K562 treated with DMSO at 1 percent for 12 hours (cell line): Measurements from ENCODE around the gene EMC8. TPM values are rescaled to one million over a fixed set of nuclear protein-coding genes. Genes with fewer than 3 reads are reported as not detected.

ENCODE experiments used
- total RNA-seq: library from RNA; unstranded; fragments of 300-600 nt; gene quantifications from 2 replicates; pipeline ENCODE4 v1.2.3, GENCODE V29; 2022; ENCODE audit not compliant: insufficient read depth

The EMC8 gene
- 37.9 and 39.0 TPM in 2 replicates for total RNA-seq

DNA sequence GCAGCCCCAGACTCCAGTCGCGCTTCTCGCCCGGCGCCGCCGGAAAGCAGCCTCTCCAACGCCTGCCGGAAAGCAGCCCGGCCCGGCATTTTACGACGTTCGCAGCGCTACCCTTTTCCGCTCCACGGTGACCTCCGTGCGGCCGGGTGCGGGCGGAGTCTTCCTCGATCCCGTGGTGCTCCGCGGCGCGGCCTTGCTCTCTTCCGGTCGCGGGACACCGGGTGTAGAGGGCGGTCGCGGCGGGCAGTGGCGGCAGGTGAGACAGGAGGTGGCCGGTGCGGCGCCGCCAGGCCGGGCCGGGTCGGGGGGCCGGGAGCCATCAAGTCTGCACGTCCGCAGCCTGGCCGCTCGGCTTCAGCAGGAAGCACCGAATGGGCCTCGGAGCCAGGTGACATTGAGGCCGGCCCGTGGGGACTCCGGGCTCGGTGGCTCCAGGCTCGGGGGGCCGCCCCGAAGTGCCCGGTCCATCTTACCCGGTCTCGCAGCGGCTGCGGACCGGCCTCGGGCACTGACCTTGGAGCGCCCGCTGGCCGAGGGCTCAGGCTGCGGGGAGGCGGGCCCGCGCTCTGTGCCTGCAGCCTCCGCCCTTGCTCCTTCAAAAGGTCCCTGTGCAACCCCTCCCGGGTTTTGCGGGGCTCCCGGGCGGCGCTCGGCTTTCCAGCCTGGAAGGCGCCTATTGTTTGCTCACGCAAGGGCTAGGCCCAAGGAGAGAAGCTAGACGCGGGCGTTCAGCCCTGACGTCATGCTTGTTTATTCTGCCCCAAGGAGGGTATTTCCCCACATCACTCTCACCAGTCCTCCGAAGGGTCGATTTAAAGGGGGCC, at the start of gene EMC8, which contains the start of gene COX4I1:
Gene EMC8 (minus strand): TSS at position 48 of the 824 bp plus-strand sequence. CDS start 249 bp downstream, outside the sequence.
Gene COX4I1 (plus strand): TSS at position 199 of the 824 bp plus-strand sequence. CDS start 1,511 bp downstream, outside the sequence.

GRCh38 chr16:85750827-85751697, 48.3 kb downstream of the EMC8 start, which contains the start of gene C16orf74:
TSS of gene C16orf74 (minus strand) at chr16:85751096. CDS start at chr16:85735217, 15,879 bp downstream.

Other genes starting within 250 kb of the EMC8 start
- gene GSE1, start 186.2 kb downstream of the EMC8 start, total RNA-seq: 22.7 and 101 TPM in 2 replicates
- 20.8 and 21.6 TPM in 2 replicates for gene GINS2, start 110.6 kb downstream of the EMC8 start, total RNA-seq
- not detected in 2 replicates for gene C16orf74, start 48.4 kb downstream of the EMC8 start, total RNA-seq
- 1,439 and 2,182 TPM in 2 replicates for gene COX4I1, start 151 bp upstream of the EMC8 start, total RNA-seq
- gene IRF8, start 99.6 kb upstream of the EMC8 start, total RNA-seq: not detected in 2 replicates